Measurements from ENCODE around the gene DNAJB9. TPM values are rescaled to one million over a fixed set of nuclear protein-coding genes. Genes with fewer than 3 reads are reported as not detected.
A peak's percentile ranks its signal among the peaks of the same experiment; 100 is the strongest.

Gene DNAJB9
- total and polyA plus RNA-seq, 2 of the 13 experiments (the other 11 are each of a cell fraction or from before 2014, with no cell fraction given): 8.6 to 16.4 TPM

DNA sequence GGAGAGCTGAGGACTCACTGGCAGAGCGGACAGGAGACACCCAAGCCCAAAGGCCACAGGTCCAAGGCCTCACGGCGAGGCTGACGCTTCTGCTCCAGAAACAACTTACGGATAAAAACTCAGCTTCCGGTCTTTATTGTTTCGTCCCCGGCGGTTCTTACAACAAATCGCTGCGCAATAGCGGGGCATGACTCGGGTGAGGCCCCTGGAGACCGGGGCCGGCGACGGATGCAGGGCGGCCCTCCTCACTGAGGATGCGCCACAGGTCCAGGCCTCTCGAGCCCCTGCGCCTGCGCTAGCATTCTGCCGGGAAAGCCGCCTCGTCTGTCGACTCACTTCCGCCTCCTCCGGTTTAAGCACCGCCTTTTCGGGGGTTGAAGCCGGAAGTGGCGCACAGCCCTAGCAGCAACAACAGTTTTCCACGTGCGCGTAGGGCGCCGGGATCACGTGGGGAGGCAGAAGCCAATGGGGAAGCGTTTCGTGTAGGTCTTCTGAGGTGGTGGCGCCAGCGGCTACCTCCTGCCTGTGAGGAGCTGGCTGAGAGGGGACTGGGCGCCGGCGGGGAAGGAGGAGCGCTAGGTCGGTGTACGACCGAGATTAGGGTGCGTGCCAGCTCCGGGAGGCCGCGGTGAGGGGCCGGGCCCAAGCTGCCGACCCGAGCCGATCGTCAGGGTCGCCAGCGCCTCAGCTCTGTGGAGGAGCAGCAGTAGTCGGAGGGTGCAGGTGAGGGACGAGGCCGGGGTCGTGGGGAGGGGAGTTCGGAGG, at the start of gene DNAJB9, which contains the start of gene THAP5 (continued):
- no peak for TF ChIP-seq ZNF44 (CRISPR knock-in tag; IDR thresholded peaks at IDR 0.05)
- TF ChIP-seq CBX1 (IDR thresholded peaks at IDR 0.05; ENCODE audit: low read depth): peak; percentile 36
- TF ChIP-seq TP53 (CRISPR knock-in tag; conservative IDR thresholded peaks at IDR 0.05): peak; percentile 73; the same call in 1 of the 2 replicates
- peak; percentile 86; the same call in 1 of the 2 replicates for TF ChIP-seq ZNF337 (CRISPR knock-in tag; IDR thresholded peaks at IDR 0.05; ENCODE audit: borderline replicate concordance, low read depth)
- 0 out of 2 replicates have a peak, but pooled peaks have one; percentile 53 for TF ChIP-seq JDP2 (CRISPR knock-in tag; IDR thresholded peaks at IDR 0.05; ENCODE audit: borderline replicate concordance)
- TF ChIP-seq, protein P1, sequence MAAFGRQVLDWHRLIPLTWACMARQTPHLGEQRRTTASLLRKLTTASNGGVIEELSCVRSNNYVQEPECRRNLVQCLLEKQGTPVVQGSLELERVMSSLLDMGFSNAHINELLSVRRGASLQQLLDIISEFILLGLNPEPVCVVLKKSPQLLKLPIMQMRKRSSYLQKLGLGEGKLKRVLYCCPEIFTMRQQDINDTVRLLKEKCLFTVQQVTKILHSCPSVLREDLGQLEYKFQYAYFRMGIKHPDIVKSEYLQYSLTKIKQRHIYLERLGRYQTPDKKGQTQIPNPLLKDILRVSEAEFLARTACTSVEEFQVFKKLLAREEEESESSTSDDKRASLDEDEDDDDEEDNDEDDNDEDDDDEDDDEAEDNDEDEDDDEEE (CRISPR knock-in tag; IDR thresholded peaks at IDR 0.05): peak; percentile 90; the same call in 1 of the 2 replicates
- TF ChIP-seq CHD2 (IDR thresholded peaks at IDR 0.05; ENCODE audit: low read depth, low read length): no peak
- TF ChIP-seq SCMH1 (CRISPR knock-in tag; IDR thresholded peaks at IDR 0.05; ENCODE audit: borderline replicate concordance): no peak
- TF ChIP-seq, protein P2, sequence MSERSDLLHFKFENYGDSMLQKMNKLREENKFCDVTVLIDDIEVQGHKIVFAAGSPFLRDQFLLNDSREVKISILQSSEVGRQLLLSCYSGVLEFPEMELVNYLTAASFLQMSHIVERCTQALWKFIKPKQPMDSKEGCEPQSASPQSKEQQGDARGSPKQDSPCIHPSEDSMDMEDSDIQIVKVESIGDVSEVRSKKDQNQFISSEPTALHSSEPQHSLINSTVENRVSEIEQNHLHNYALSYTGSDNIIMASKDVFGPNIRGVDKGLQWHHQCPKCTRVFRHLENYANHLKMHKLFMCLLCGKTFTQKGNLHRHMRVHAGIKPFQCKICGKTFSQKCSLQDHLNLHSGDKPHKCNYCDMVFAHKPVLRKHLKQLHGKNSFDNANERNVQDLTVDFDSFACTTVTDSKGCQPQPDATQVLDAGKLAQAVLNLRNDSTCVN (CRISPR knock-in tag; IDR thresholded peaks at IDR 0.05; ENCODE audit: borderline replicate concordance): peak; percentile 42
- TF ChIP-seq ZNF136 (CRISPR knock-in tag; IDR thresholded peaks at IDR 0.05; ENCODE audit: low read depth): peak; percentile 94
- TF ChIP-seq, protein P3, sequence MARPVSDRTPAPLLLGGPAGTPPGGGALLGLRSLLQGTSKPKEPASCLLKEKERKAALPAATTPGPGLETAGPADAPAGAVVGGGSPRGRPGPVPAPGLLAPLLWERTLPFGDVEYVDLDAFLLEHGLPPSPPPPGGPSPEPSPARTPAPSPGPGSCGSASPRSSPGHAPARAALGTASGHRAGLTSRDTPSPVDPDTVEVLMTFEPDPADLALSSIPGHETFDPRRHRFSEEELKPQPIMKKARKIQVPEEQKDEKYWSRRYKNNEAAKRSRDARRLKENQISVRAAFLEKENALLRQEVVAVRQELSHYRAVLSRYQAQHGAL (CRISPR knock-in tag; IDR thresholded peaks at IDR 0.05; ENCODE audit: not compliant biosample characterization): no peak
- TF ChIP-seq TEAD3 (CRISPR knock-in tag; optimal IDR thresholded peaks at IDR 0.05; ENCODE audit: borderline replicate concordance): peak; percentile 60
- TF ChIP-seq HNRNPL (IDR thresholded peaks at IDR 0.05; ENCODE audit: low read depth, low read length): no peak; the same call in 1 of the 2 replicates
- peak; percentile 83; the same call in 1 of the 2 replicates for TF ChIP-seq PRMT3 (CRISPR knock-in tag; IDR thresholded peaks at IDR 0.05; ENCODE audit: borderline replicate concordance, low read depth)
- peak; percentile 93 for TF ChIP-seq ZNF879 (CRISPR knock-in tag; IDR thresholded peaks at IDR 0.05)
- TF ChIP-seq SUZ12 (IDR thresholded peaks at IDR 0.05; ENCODE audit: low read depth, low read length): no peak
- TF ChIP-seq ZBTB7B (CRISPR knock-in tag; IDR thresholded peaks at IDR 0.05): no peak; the same call in 1 of the 2 replicates
- peak; percentile 100 for TF ChIP-seq FOXK1 (CRISPR knock-in tag; IDR thresholded peaks at IDR 0.05; ENCODE audit: borderline replicate concordance, low read depth)
- 0 out of 2 replicates have a peak, but pooled peaks have one; percentile 16 for TF ChIP-seq ZNF143 (CRISPR knock-in tag; IDR thresholded peaks at IDR 0.05)
- TF ChIP-seq ZFP82 (CRISPR knock-in tag; IDR thresholded peaks at IDR 0.05; ENCODE audit: borderline replicate concordance): peak; percentile 94; the same call in 1 of the 2 replicates
- 0 out of 2 replicates have a peak, but pooled peaks have one; percentile 17 for TF ChIP-seq IRX3 (CRISPR knock-in tag; IDR thresholded peaks at IDR 0.05; ENCODE audit: borderline replicate concordance, low read depth)
- peak; percentile 98 for TF ChIP-seq GABPB1 (CRISPR knock-in tag; IDR thresholded peaks at IDR 0.05)
- TF ChIP-seq TCF12 (IDR thresholded peaks at IDR 0.05): no peak
- TF ChIP-seq TCF12 (CRISPR knock-in tag; IDR thresholded peaks at IDR 0.05): peak; percentile 74; the same call in 1 of the 2 replicates
- no peak for TF ChIP-seq ZNF766 (CRISPR knock-in tag; IDR thresholded peaks at IDR 0.05; ENCODE audit: borderline replicate concordance)
- no peak for TF ChIP-seq ZNF431 (CRISPR knock-in tag; IDR thresholded peaks at IDR 0.05; ENCODE audit: borderline replicate concordance, low read depth)
- no peak for TF ChIP-seq KDM6A (CRISPR knock-in tag; IDR thresholded peaks at IDR 0.05; ENCODE audit: low read depth)
- peak; percentile 86 for TF ChIP-seq ZMAT3 (CRISPR knock-in tag; conservative IDR thresholded peaks at IDR 0.05)
- TF ChIP-seq HOXA5 (CRISPR knock-in tag; IDR thresholded peaks at IDR 0.05): peak; percentile 60; the same call in 1 of the 2 replicates
